Placental pericyte (primary cell): ENCODE measurements around the gene TUB. TPM values are rescaled to one million over a fixed set of nuclear protein-coding genes. Genes with fewer than 3 reads are reported as not detected.

Experiments used
- total RNA-seq: library from RNA; depleted of rRNA; stranded (reverse); fragments of >200 nt; gene quantifications from 2 replicates; pipeline ENCODE4 v1.2.3, GENCODE V29; 2012

Gene TUB, protein sequence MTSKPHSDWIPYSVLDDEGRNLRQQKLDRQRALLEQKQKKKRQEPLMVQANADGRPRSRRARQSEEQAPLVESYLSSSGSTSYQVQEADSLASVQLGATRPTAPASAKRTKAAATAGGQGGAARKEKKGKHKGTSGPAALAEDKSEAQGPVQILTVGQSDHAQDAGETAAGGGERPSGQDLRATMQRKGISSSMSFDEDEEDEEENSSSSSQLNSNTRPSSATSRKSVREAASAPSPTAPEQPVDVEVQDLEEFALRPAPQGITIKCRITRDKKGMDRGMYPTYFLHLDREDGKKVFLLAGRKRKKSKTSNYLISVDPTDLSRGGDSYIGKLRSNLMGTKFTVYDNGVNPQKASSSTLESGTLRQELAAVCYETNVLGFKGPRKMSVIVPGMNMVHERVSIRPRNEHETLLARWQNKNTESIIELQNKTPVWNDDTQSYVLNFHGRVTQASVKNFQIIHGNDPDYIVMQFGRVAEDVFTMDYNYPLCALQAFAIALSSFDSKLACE
- 0.57 and 0.88 TPM in 2 replicates for total RNA-seq

DNA sequence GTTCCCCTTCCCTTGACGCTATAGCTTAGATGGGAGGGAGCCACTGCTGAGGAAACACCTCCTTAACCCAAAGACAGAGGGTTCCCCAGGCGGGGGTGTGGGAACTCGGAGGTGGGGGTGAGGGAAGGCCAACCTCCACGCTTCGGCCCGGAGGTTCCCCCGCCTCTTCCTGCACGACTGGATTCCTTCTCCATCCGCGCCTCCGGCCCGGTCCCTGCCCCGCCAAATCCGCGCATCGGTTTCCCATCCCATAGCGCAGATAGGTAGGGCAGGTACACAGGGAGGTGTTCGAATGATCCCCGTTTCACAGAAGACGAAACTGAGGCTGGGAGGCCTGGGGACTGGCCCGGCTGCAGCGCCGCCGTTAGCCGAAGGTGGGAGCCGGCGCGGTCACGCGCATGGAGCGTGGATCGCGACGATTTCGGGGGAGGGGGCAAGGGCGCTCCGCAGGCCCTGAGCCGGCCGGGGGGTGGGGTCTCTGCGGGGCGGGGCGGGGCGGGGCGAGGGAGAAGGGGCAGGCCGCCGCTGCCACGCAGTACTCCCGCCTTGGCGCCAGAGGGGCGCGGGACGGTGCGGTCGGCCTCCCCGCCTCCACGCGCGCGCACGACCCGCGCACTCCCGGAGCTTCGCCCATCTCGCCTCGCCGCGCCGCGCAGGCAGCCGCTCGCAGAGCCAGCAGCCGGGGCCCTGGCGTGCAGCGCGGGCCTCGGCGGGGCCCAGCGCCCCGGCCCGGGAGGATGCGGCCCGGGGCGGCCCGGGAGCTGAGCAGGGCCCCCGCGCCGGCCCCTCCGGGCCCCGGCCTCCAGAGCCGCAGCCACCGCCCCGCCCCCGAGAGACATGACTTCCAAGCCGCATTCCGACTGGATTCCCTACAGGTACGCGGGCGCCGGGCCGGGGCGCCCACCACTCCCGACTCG is at the start of gene TUB:
TUB (plus strand) TSS at position 538 of the 917 bp plus-strand sequence; CDS start at position 838, 300 bp downstream.

Other genes with a start within 250 kb of the TUB start
- under 0.01 TPM in 1 of 2 replicates, not detected in the other for gene OR10A6, start 149.9 kb upstream of the TUB start, total RNA-seq
- gene OR10A3, start 139.5 kb upstream of the TUB start, total RNA-seq, result not detected in 2 replicates
- gene NLRP10, start 115.8 kb upstream of the TUB start, total RNA-seq, result under 0.01 and 3.4 TPM in 2 replicates
- 310 and 312 TPM in 2 replicates for gene EIF3F, start 93.9 kb upstream of the TUB start, total RNA-seq
- not detected in 2 replicates for gene RIC3, start 87.8 kb downstream of the TUB start, total RNA-seq
- gene LMO1, start 182.7 kb downstream of the TUB start, total RNA-seq, result not detected in 2 replicates